Mesothelial cell of epicardium (in vitro differentiated cells): Measurements from ENCODE around the gene ATRIP. TPM values are rescaled to one million over a fixed set of nuclear protein-coding genes. Genes with fewer than 3 reads are reported as not detected.

Experiments used
- DNase-seq, 2 experiments: peaks; one replicate each; pipeline ENCODE4 v3.0.0; 2021; ENCODE audit warnings: low spot score in 2 of 2; ENCODE audit not compliant: unreplicated experiment in 2 of 2
- H3K27ac Mint-ChIP-seq: 2 replicates; pipeline ENCODE4 v1.8.0; 2021; ENCODE audit warnings: mixed read lengths
- H3K27me3 Mint-ChIP-seq: 2 replicates; pipeline ENCODE4 v1.8.0; 2021; ENCODE audit warnings: low read depth, mixed read lengths
- H3K36me3 Mint-ChIP-seq: 2 replicates; pipeline ENCODE4 v1.8.0; 2021; ENCODE audit warnings: mixed read lengths
- H3K4me1 Mint-ChIP-seq: 2 replicates; pipeline ENCODE4 v1.8.0; 2021; ENCODE audit warnings: mixed read lengths
- H3K4me3 Mint-ChIP-seq: 2 replicates; pipeline ENCODE4 v1.8.0; 2021; ENCODE audit warnings: mild to moderate bottlenecking, moderate library complexity, mixed read lengths
- H3K9me3 Mint-ChIP-seq: 2 replicates; pipeline ENCODE4 v1.8.0; 2021; ENCODE audit warnings: mixed read lengths
- CTCF ChIP-seq: fragments of 200-600 bp; sonication (generic); IDR thresholded peaks from one replicate; pipeline ENCODE4 v1.5.0; 2021; ENCODE audit warnings: antibody characterized with exemption; ENCODE audit not compliant: unreplicated experiment
- total RNA-seq: library from RNA; stranded (reverse); gene quantifications from 3 replicates; pipeline ENCODE4 v1.2.1, GENCODE V29; 2021

Gene ATRIP
- total RNA-seq, 1 donor from 2014 or later: 12.0 TPM

GRCh38 chr3:48412375-48413001 lies 34.0 kb upstream of the ATRIP start:
- Mint-ChIP-seq H3K36me3 (peaks cover 32% of the 10 kb centered on the region), H3K27ac (no peak overlapping the region), H3K9me3 (no peaks in the 10 kb centered on the region), H3K4me3 (no peak overlapping the region), H3K27me3 (no peaks in the 10 kb centered on the region), H3K4me1 (no peaks in the 10 kb centered on the region)
- no peak for TF ChIP-seq CTCF
- DNase-seq: no peak

- TF ChIP-seq CTCF: no peak
- Mint-ChIP-seq H3K27ac (no peak overlapping the region), H3K36me3 (peaks cover 33% of the 10 kb centered on the region), H3K9me3 (no peaks in the 10 kb centered on the region), H3K4me3 (no peak overlapping the region), H3K27me3 (no peaks in the 10 kb centered on the region), H3K4me1 (no peaks in the 10 kb centered on the region)
- DNase-seq: no peak
Measured at GRCh38 chr3:48413086-48413485, 33.5 kb upstream of the ATRIP start.

GRCh38 chr3:48413611-48414010 lies 32.9 kb upstream of the ATRIP start:
- DNase-seq: no peak
- no peak overlapping the region for H3K27ac Mint-ChIP-seq
- H3K4me3 Mint-ChIP-seq: no peak overlapping the region
- no peaks in the 10 kb centered on the region for H3K27me3 Mint-ChIP-seq
- TF ChIP-seq CTCF: no peak
- no peaks in the 10 kb centered on the region for H3K9me3 Mint-ChIP-seq
- H3K36me3 Mint-ChIP-seq: peaks cover 30% of the 10 kb centered on the region
- no peaks in the 10 kb centered on the region for H3K4me1 Mint-ChIP-seq

GRCh38 chr3:48414376-48415250 lies 31.9 kb upstream of the ATRIP start:
- DNase-seq: no peak
- Mint-ChIP-seq H3K27me3 (no peaks in the 10 kb centered on the region), H3K4me1 (no peaks in the 10 kb centered on the region), H3K9me3 (no peaks in the 10 kb centered on the region), H3K36me3 (peaks cover 24% of the 10 kb centered on the region), H3K27ac (no peak overlapping the region), H3K4me3 (no peak overlapping the region)
- TF ChIP-seq CTCF: no peak

- H3K27ac Mint-ChIP-seq: no peak overlapping the region
- H3K9me3 Mint-ChIP-seq: no peaks in the 10 kb centered on the region
- no peak overlapping the region for H3K4me3 Mint-ChIP-seq
- no peak for DNase-seq
- H3K27me3 Mint-ChIP-seq: no peaks in the 10 kb centered on the region
- TF ChIP-seq CTCF: no peak
- peaks cover 24% of the 10 kb centered on the region for H3K36me3 Mint-ChIP-seq
- no peaks in the 10 kb centered on the region for H3K4me1 Mint-ChIP-seq
Measured at GRCh38 chr3:48415251-48415953, 31.1 kb upstream of the ATRIP start.
